IPS-NIHi11 (cell line): ENCODE measurements around the gene PALS2.
A peak's percentile ranks its signal among the peaks of the same experiment; 100 is the strongest.

ENCODE experiments used
- DNase-seq: peaks from one replicate; pipeline ENCODE4 v3.0.0; 2012; ENCODE audit warnings: mixed read lengths, low spot score

Gene PALS2

DNA sequence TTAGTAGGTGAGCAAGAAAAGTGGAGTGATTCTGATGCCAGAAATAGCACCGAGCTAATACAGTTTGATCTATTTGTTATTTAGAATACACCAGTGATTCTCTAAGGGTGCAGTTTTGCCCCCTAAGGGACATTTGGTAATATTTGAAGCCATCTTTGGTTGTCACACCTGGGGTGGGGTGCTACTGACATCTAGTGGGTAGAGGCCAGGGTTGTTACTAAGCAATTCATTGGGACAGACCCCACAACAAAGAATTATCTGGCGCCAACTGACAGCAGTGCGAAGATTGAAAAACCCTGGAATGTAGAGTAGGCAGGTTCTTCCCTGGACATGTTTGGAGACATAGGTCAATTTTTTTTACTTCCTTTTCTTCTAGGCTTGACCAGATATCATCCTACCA lies 14.6 kb downstream of the PALS2 start:
- peak; percentile 22 for DNase-seq

DNA sequence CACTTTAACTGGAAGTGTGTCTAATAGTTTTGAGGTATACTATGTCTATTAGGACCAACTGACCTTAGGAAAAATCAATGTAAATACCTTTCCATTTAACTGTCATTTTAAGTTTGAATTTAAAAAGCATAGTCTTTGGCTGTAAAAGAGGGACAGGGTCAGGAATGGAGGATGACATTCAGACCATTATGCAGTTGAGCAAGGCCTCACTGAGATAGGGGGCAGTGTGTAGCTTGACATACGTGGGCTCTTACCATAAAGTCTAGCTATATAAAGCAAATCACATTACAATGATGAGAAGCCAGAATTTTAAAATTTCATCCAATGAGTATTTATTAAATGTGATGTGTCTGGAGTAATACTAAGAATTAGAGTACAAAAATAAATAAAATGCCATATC lies 17.9 kb downstream of the PALS2 start:
- peak; percentile 25 for DNase-seq

DNA sequence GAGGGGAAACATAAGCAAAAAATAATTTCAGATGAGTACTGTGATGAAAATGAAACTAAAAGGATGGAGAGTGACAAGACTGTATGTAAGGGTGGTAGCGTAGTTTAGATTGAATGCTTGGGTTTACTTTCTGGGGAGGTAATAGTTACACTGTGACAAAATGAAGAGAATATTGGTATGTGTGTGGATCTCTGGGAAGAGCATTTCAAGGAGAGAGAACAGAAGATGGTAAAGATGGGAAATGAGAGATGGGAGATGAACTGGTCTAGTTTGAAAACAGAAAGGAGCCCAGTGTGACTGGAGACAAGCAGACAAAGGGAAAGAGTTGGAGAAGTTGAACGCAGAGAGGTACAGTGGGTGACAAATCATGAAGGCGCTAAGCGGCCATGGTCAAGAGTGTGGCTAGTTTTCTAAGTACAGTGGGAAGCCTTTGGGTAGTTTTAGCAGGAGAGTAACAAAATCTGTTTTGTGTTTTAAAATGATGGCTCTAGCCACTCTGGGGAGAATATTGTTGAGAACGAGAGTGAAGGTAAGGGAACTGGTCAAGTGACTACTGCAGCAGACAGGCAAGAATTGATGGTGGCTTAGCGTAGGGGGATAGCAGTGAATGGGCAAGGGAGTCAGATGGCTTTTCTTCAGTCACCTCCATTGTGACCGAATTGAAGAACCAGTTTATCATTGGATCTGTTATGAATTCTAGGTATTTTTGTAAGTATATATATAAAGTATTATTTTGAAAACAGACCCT lies 22.6 kb downstream of the PALS2 start:
- DNase-seq, result no peak

DNA sequence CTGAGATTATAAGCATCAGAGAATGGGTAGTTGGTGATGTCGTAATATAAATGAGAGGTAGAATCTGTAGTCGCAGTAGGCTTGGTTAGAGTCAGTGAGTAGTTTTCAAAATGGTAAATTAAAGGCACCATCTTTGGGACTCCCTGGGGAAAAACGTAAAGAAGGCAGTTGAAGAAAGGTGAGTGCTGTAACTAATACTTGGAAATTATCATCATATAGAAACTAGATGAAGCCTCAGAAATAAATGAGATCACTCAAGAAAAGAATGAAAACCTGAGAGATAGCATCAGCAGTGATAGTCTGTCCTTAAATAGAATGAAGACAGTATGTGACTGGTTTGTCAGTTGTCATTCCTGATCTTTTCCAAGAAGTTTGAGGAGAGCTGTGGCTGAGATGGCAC lies 23.8 kb downstream of the PALS2 start:
- no peak for DNase-seq

DNA sequence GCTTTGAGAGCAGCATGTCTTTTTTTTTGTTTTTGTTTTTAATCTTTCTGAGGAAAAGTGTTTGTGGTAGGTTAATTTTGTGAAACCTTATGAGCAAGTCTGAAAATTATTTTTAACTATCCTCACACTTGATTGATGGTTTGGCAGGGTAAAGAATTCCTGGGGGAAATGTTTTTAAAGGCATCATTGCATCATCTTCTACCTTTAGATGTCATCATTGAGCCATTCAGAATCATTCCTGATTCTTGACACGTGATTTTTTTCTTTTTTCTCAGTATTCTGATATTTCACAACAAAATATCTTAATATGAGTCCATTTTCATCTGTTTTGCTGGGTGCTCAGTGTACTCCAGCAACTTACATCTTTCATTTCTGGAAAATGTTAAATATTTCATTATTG lies 28.3 kb downstream of the PALS2 start:
- no peak for DNase-seq

DNA sequence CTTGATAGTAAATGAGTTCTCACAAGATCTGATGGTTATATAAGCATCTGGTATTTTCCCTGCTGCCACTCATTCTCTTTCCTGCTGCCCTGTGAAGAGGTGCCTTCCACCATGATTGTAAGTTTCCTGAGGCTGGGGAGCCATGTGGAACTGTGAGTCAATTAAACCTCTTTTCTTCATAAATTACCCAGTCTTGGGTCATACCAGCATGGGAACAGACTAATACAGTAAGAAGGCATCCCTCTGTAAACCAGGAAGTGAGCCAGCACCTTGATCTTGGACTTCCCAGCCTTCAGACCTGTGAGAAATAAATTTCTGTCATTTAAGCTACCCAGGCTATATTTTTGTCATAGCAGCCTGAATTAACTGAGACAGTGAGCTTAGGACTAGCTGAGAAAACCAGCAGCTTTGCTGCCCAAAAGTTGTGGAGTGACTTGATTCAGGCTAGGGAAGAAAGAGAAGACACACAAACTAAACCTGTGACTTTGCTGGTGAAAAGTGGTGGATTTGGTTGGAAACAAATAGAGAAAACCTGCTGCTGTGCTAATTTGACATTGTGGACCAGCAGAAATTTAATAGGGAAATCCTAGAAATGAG lies 29.7 kb downstream of the PALS2 start:
- no peak for DNase-seq

DNA sequence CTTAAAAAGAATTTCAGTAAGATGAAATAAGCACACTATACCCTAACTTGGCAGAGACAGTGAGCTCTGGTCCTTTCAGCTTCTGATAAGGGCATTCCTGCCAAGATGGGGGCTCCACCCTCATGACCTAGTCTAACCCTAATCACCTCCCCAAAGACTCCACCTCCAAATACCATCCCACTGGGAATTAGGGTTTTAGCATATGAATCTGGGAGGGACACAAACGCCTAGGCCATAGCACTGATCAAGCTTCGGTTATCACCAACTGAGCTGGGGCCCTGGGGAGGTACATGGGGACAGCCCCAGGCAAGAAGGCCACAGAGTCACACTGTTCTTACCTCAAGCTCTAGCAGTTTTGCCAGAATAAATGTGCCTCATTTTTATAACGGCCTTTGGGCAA lies 31.4 kb downstream of the PALS2 start:
- peak; percentile 66 for DNase-seq

DNA sequence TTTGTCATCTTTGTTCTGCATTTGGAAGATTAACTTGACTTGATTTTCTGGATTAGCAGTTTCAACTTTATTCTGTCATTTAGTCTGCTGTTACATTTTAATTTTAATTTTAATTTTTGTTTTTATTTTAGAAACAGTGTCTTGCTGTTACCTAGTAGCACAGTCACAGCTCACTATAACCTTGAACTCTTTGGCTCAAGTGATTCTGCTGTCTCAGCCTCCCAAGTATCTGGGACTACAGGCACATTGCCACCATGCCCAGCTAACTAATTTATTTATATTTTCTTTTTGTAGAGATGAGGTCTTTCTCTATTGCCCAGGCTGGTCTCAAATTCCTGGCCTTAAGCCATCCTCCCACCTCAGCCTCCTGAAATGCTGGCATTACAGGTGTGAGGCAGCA lies 35.3 kb downstream of the PALS2 start:
- no peak for DNase-seq

DNA sequence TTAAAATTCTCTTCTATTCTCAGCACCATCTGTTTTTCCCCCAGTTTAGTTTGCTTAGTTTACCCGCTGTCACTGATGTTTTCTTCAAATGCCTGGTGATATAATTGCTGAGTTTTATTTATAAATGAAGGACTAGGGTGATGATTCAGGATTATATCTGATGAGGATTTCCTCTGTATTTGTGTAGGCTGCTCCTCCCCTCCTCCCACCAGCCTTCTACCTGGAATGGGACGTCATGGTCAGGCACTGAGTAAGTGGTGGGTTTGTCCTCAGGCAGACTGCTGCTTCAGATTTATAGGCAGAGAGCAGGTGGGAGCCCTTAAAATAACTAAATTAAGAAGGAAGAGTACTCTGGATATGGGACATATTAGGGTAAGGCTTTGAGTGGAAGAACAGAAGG lies 35.8 kb downstream of the PALS2 start:
- DNase-seq, result peak; percentile 14

DNA sequence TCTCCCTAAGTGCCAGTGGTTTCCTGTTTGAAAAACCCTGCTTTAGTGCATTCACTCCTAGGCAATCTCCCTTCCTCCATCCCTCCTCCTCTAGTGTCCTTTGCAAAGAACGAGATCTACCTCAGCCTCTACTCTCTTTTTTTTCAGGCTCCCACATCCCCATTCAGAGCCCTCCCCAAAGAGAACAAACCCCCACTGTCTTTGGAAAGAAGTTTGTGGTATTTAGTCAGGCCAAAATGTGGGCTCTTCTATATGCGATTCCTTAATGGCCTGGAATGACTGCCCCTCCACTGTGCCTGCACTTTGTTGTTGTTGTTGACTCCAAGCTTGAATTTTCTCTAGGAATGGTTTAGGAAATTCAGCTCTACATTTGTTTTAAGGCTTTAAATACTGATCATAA lies 36.3 kb downstream of the PALS2 start:
- DNase-seq, result peak; percentile 7

DNA sequence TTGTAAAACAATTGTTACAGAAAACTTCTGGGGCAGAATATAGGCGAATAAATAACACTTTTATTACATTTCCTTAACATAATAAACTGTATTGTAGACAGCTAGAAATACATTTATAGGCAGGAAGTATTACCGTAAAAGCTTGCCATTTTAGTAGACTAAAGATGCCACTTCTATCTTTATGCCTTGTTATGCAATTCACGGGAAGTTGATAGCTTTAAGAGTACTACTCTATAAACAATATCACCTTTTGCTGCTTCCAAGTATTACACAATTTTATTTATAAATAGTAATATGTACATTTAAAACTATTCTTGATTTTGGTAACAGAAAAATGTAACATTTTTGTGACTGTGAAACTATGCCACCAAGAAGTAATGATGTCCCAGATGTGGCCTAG lies 37.9 kb downstream of the PALS2 start:
- no peak for DNase-seq

DNA sequence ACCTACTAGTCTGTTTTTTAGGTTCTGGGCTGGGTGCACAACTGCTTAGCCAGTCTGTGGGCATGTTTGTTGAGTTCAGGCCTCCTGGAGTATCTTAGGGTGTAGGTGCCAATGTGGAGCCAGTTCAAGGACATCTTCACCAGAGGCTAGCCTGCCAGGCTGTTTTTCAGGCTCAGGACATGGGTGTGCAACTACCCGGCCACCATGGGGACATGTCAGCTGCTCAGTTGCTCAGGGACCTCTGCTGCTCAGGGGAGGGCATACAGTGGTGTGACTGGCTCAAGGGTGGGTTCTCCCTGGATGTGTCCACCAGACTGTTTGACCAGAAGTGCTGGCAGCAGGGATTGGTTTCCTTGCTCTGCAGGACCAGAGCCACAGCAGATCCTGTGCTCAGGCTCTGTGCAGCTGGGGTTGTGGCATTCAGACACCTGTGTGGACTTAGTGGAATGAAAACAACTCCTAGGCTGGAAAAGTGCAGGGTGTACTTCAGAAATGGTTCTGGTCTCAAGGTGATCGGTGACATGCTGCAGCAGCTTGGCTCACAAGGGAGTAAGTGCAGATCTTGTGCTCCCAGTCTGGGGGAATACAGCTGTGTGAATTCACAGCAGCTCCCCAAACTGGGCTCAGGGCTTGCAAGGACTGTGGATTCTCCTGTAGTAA lies 44.8 kb downstream of the PALS2 start:
- DNase-seq, result no peak

DNA sequence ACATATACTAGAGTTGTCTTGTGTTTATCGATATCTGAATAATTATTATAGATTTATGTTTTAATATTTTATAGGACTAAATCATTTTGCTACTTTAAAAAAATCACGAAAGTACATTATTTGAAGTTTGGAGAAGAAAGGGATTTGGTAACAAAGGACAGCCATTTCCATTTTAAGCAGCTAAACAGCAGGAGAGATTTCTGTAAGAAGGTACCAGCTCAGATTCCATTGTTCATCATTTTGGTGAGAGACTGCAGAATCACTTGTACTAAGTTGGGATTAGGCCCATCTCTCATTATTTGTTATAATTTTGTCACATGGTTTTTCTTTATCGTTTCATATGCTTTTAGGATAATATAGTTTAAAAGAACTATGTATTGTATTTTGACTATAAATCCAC lies 46.7 kb downstream of the PALS2 start:
- peak; percentile 29 for DNase-seq

DNA sequence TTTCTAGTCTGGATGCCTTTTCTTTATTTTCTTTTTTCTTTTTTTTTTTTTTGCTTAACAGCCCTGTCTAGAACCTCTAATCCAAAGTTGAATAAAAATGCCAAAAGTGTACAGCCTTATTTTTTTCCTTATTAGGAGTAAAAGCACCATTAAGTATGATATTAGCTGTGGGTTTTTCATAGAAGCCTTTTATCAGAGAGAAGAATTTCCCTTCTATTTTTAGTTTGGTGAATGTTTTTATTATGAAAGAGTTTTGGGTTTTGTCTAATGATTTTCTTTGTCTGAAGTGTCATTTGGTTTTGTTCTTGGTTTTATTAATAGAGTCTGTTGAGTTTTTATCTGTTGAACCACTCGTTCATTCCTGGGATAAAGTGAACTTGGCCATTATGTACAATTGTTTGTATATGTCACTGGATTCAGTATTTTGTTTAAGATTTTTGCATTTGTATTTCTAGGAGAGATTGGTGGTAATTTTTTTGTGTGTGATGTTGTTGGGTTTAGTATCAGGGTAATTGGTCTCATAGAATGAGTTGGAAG lies 49.5 kb downstream of the PALS2 start:
- no peak for DNase-seq
